Gastrocnemius medialis (tissue), 4 donors: Measurements from ENCODE around the gene AFAP1L2.

Experiments used
- POLR2A ChIP-seq, 2 donors: fragments of 450-650 bp; IDR thresholded peaks; one replicate each; pipeline ENCODE4 v1.6.1; 2017; ENCODE audit warnings: antibody characterized with exemption in 2 of 2, mild to moderate bottlenecking in 2 of 2, moderate library complexity in 2 of 2
- TF ChIP-seq, protein P1 (sequence below), 5 experiments: fragments of 450-650 bp in 3 of 5; fragments of 200-600 bp in 2 of 5; sonication (generic) in 2 of 5; IDR thresholded peaks in 4 of 5; conservative IDR thresholded peaks in 1 of 5; 1 replicate in 4 of 5; 2 replicates in 1 of 5; pipeline ENCODE4 v1.5.1; 2016 to 2019; ENCODE audit warnings: antibody characterized with exemption in 5 of 5, mild to moderate bottlenecking in 3 of 5, moderate library complexity in 3 of 5

GRCh38 chr10:114373631-114374030 lies 30.7 kb downstream of the AFAP1L2 start:
- TF ChIP-seq, protein P1, sequence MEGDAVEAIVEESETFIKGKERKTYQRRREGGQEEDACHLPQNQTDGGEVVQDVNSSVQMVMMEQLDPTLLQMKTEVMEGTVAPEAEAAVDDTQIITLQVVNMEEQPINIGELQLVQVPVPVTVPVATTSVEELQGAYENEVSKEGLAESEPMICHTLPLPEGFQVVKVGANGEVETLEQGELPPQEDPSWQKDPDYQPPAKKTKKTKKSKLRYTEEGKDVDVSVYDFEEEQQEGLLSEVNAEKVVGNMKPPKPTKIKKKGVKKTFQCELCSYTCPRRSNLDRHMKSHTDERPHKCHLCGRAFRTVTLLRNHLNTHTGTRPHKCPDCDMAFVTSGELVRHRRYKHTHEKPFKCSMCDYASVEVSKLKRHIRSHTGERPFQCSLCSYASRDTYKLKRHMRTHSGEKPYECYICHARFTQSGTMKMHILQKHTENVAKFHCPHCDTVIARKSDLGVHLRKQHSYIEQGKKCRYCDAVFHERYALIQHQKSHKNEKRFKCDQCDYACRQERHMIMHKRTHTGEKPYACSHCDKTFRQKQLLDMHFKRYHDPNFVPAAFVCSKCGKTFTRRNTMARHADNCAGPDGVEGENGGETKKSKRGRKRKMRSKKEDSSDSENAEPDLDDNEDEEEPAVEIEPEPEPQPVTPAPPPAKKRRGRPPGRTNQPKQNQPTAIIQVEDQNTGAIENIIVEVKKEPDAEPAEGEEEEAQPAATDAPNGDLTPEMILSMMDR (IDR thresholded peaks at IDR 0.05 in 4 of 5, conservative IDR thresholded peaks at IDR 0.05 in 1 of 5) = no peak
- no peak for TF ChIP-seq POLR2A (IDR thresholded peaks at IDR 0.05)
